SK-N-SH treated with all-trans-retinoic acid at 6 μM for 48 hours (cell line): Measurements from ENCODE around the gene RALGAPB.

ENCODE experiments used
- ATAC-seq: fragments of 200-7000 bp; cut with Tn5 transposase; 3 replicates; pipeline ENCODE4 v1.9.1; 2020; ENCODE audit warnings: mild to moderate bottlenecking, moderate library complexity
- ARNTL ChIP-seq: fragments of 450-650 bp; formaldehyde crosslinking; IDR thresholded peaks from 2 replicates; pipeline ENCODE4 v1.5.0; 2020; ENCODE audit warnings: low read depth, mild to moderate bottlenecking, moderate library complexity, borderline replicate concordance
- BACH2 ChIP-seq: fragments of 250-450 bp; sonication (Bioruptor Pico); IDR thresholded peaks from 2 replicates; pipeline ENCODE4 v1.9.0; 2021; ENCODE audit warnings: mild to moderate bottlenecking, borderline replicate concordance
- CREB5 ChIP-seq: fragments of 250-450 bp; sonication (Bioruptor Pico); IDR thresholded peaks from 2 replicates; pipeline ENCODE4 v1.5.1; 2020; ENCODE audit warnings: low read depth, mild to moderate bottlenecking, moderate library complexity
- CSDC2 ChIP-seq: fragments of 250-450 bp; sonication (Bioruptor Pico); IDR thresholded peaks from 2 replicates; pipeline ENCODE4 v1.5.0; 2020; ENCODE audit warnings: mild to moderate bottlenecking, moderate library complexity
- CSRNP3 ChIP-seq: fragments of 250-450 bp; sonication (Bioruptor Pico); IDR thresholded peaks from 2 replicates; pipeline ENCODE4 v1.5.1; 2021; ENCODE audit warnings: mild to moderate bottlenecking, moderate library complexity
- ESRRG ChIP-seq: fragments of 250-450 bp; sonication (Bioruptor Pico); IDR thresholded peaks from 2 replicates; pipeline ENCODE4 v1.6.1; 2021; ENCODE audit warnings: mild to moderate bottlenecking
- GLIS3 ChIP-seq: fragments of 250-450 bp; sonication (Bioruptor Pico); IDR thresholded peaks from 2 replicates; pipeline ENCODE4 v1.5.0; 2020; ENCODE audit warnings: mild to moderate bottlenecking, moderate library complexity
- ISL1 ChIP-seq: fragments of 250-450 bp; sonication (Bioruptor Pico); IDR thresholded peaks from 2 replicates; pipeline ENCODE4 v2.1.2; 2022; ENCODE audit warnings: mild to moderate bottlenecking, moderate library complexity
- OSR1 ChIP-seq: fragments of 250-450 bp; sonication (Bioruptor Pico); IDR thresholded peaks from 2 replicates; pipeline ENCODE4 v1.8.0; 2022; ENCODE audit warnings: moderate library complexity, mild to moderate bottlenecking, inconsistent platforms
- PATZ1 ChIP-seq: fragments of 250-450 bp; sonication (Bioruptor Pico); IDR thresholded peaks from 2 replicates; pipeline ENCODE4 v1.8.0; 2020; ENCODE audit warnings: mild to moderate bottlenecking, moderate library complexity, borderline replicate concordance
- PPARA ChIP-seq: fragments of 250-450 bp; sonication (Bioruptor Pico); IDR thresholded peaks from 2 replicates; pipeline ENCODE4 v1.5.0; 2020; ENCODE audit warnings: mild to moderate bottlenecking, borderline replicate concordance
- TCF4 ChIP-seq: fragments of 250-450 bp; sonication (Bioruptor Pico); IDR thresholded peaks from 2 replicates; pipeline ENCODE4 v1.8.0; 2021; ENCODE audit warnings: mild to moderate bottlenecking, moderate library complexity, borderline replicate concordance
- TOX ChIP-seq: fragments of 250-450 bp; sonication (Bioruptor Pico); IDR thresholded peaks from 2 replicates; pipeline ENCODE4 v1.8.0; 2021; ENCODE audit warnings: mild to moderate bottlenecking, moderate library complexity, borderline replicate concordance
- TSHZ2 ChIP-seq: fragments of 250-450 bp; sonication (Bioruptor Pico); IDR thresholded peaks from 2 replicates; pipeline ENCODE4 v1.5.0; 2020; ENCODE audit warnings: mild to moderate bottlenecking, moderate library complexity
- ZC3H10 ChIP-seq: fragments of 250-450 bp; sonication (Bioruptor Pico); IDR thresholded peaks from 2 replicates; pipeline ENCODE4 v1.5.1; 2021; ENCODE audit warnings: mild to moderate bottlenecking, moderate library complexity
- ZFP3 ChIP-seq: fragments of 250-450 bp; sonication (Bioruptor Pico); IDR thresholded peaks from 2 replicates; pipeline ENCODE4 v1.5.0; 2020; ENCODE audit warnings: mild to moderate bottlenecking, moderate library complexity
- ZNF565 ChIP-seq: fragments of 450-650 bp; formaldehyde crosslinking; conservative IDR thresholded peaks from 2 replicates; pipeline ENCODE4 v1.5.0; 2020; ENCODE audit warnings: low read depth, mild to moderate bottlenecking, moderate library complexity
- ZNF70 ChIP-seq: fragments of 450-650 bp; formaldehyde crosslinking; IDR thresholded peaks from 2 replicates; pipeline ENCODE4 v1.5.0; 2020; ENCODE audit warnings: mild to moderate bottlenecking, moderate library complexity
- ZNF8 ChIP-seq: fragments of 450-650 bp; formaldehyde crosslinking; IDR thresholded peaks from 2 replicates; pipeline ENCODE4 v1.5.0; 2020; ENCODE audit warnings: mild to moderate bottlenecking, moderate library complexity

The RALGAPB gene

GRCh38 chr20:38545771-38546170 is 73.1 kb downstream of the RALGAPB start (continued):
- TF ChIP-seq GLIS3 (CRISPR knock-in tag) (no peak), TSHZ2 (CRISPR knock-in tag) (no peak), BACH2 (no peak), ISL1 (CRISPR knock-in tag) (no peak), ZFP3 (no peak)

GRCh38 chr20:38547288-38548085 is 74.8 kb downstream of the RALGAPB start:
- no peak for ATAC-seq

GRCh38 chr20:38548356-38549083 is 75.9 kb downstream of the RALGAPB start:
- ATAC-seq: no peak
- TF ChIP-seq ZNF565 (CRISPR knock-in tag) (no peak), OSR1 (CRISPR knock-in tag) (no peak), ISL1 (CRISPR knock-in tag) (no peak), TOX (CRISPR knock-in tag) (no peak), CREB5 (CRISPR knock-in tag) (no peak), ZNF70 (no peak), PATZ1 (no peak), CSDC2 (no peak), PPARA (CRISPR knock-in tag) (no peak), ARNTL (CRISPR knock-in tag) (no peak), GLIS3 (CRISPR knock-in tag) (no peak), TSHZ2 (CRISPR knock-in tag) (no peak), ESRRG (no peak), BACH2 (no peak), TCF4 (CRISPR knock-in tag) (no peak), ZNF8 (CRISPR knock-in tag) (no peak)

More at GRCh38 chr20:38547288-38548085, 74.8 kb downstream of the RALGAPB start:
- TF ChIP-seq PATZ1 (no peak), PPARA (CRISPR knock-in tag) (no peak), ZC3H10 (CRISPR knock-in tag) (no peak), TCF4 (CRISPR knock-in tag) (no peak), ZFP3 (no peak), CSRNP3 (no peak)
- TF ChIP-seq, all 23 proteins: peak for 0
